Trophoblast cell (in vitro differentiated cells and primary cell): ENCODE results near the gene GPRC5B. TPM values are rescaled to one million over a fixed set of nuclear protein-coding genes. Genes with fewer than 3 reads are reported as not detected.

Experiments
- DNase-seq, 2 donors: peaks; one replicate each; pipeline ENCODE4 v3.0.0-alpha.2; 2016
- H2AFZ ChIP-seq: 2 replicates; pipeline ENCODE4 v1.6.1; 2013; ENCODE audit warnings: low read length, moderate library complexity, mild to moderate bottlenecking; ENCODE audit not compliant: insufficient read depth, poor library complexity
- H2AK5ac ChIP-seq: 2 replicates; pipeline ENCODE4 v1.6.1; 2013; ENCODE audit warnings: mild to moderate bottlenecking, low read length
- H2BK120ac ChIP-seq: 2 replicates; pipeline ENCODE4 v1.6.1; 2013; ENCODE audit warnings: low read length, mild to moderate bottlenecking, moderate library complexity; ENCODE audit not compliant: insufficient read depth, poor library complexity
- H2BK12ac ChIP-seq: 2 replicates; pipeline ENCODE4 v1.6.1; 2013; ENCODE audit warnings: mild to moderate bottlenecking, low read length, moderate library complexity
- H2BK5ac ChIP-seq: 2 replicates; pipeline ENCODE4 v1.6.1; 2013; ENCODE audit warnings: low read length, low read depth, moderate library complexity, mild to moderate bottlenecking; ENCODE audit not compliant: poor library complexity
- H3K14ac ChIP-seq: 2 replicates; pipeline ENCODE4 v1.6.1; 2013; ENCODE audit warnings: mild to moderate bottlenecking, low read length
- H3K18ac ChIP-seq: 2 replicates; pipeline ENCODE4 v1.6.1; 2013; ENCODE audit warnings: mild to moderate bottlenecking, low read length
- H3K23ac ChIP-seq: 2 replicates; pipeline ENCODE4 v1.6.1; 2013; ENCODE audit warnings: low read length
- H3K27ac ChIP-seq: 2 replicates; pipeline ENCODE4 v1.5.1; 2013; ENCODE audit warnings: low read depth, mild to moderate bottlenecking, inconsistent platforms, low read length, moderate library complexity
- H3K27me3 ChIP-seq: 2 replicates; pipeline ENCODE4 v1.6.1; 2013; ENCODE audit warnings: inconsistent platforms, mild to moderate bottlenecking, low read length, moderate library complexity; ENCODE audit not compliant: insufficient read depth
- H3K36me3 ChIP-seq, 2 experiments: 1 replicate in 1 of 2; 2 replicates in 1 of 2; pipeline ENCODE4 v1.6.1; 2013; ENCODE audit warnings: low read length in 2 of 2, mild to moderate bottlenecking in 2 of 2, moderate library complexity in 1 of 2; ENCODE audit not compliant: insufficient read depth in 2 of 2, control insufficient read depth in 1 of 2
- H3K4ac ChIP-seq: 2 replicates; pipeline ENCODE4 v1.6.1; 2013; ENCODE audit warnings: low read depth, mild to moderate bottlenecking, low read length, moderate library complexity
- H3K4me1 ChIP-seq, 2 experiments: 1 replicate in 1 of 2; 2 replicates in 1 of 2; pipeline ENCODE4 v1.6.1; 2013; ENCODE audit warnings: low read length in 2 of 2, mild to moderate bottlenecking in 2 of 2, moderate library complexity in 1 of 2; ENCODE audit not compliant: insufficient read depth in 2 of 2, control insufficient read depth in 1 of 2
- H3K4me2 ChIP-seq: 2 replicates; pipeline ENCODE4 v1.6.1; 2013; ENCODE audit warnings: inconsistent platforms, mild to moderate bottlenecking, low read length, moderate library complexity
- H3K4me3 ChIP-seq: 2 replicates; pipeline ENCODE4 v1.5.1; 2013; ENCODE audit warnings: mild to moderate bottlenecking, low read depth, low read length, inconsistent platforms
- H3K79me1 ChIP-seq: one replicate; pipeline ENCODE4 v1.6.1; 2013; ENCODE audit warnings: low read length
- H3K79me2 ChIP-seq: 2 replicates; pipeline ENCODE4 v1.6.1; 2013; ENCODE audit warnings: low read length, mild to moderate bottlenecking; ENCODE audit not compliant: control insufficient read depth, insufficient read depth, poor library complexity
- H3K9ac ChIP-seq: 2 replicates; pipeline ENCODE4 v1.6.1; 2013; ENCODE audit warnings: mild to moderate bottlenecking, low read length
- H3K9me3 ChIP-seq: 2 replicates; pipeline ENCODE4 v1.6.1; 2013; ENCODE audit warnings: low read depth, mild to moderate bottlenecking, control low read depth, inconsistent platforms, low read length; ENCODE audit not compliant: insufficient read depth
- H4K12ac ChIP-seq: 2 replicates; pipeline ENCODE4 v1.6.1; 2013; ENCODE audit warnings: low read depth, mild to moderate bottlenecking, low read length, moderate library complexity
- H4K8ac ChIP-seq: 2 replicates; pipeline ENCODE4 v1.6.1; 2013; ENCODE audit warnings: low read depth, mild to moderate bottlenecking, low read length, moderate library complexity
- H4K91ac ChIP-seq: one replicate; pipeline ENCODE4 v1.6.1; 2013; ENCODE audit warnings: low read depth, mild to moderate bottlenecking, low read length, moderate library complexity
- WGBS: extraction: QIAGEN DNeasy Blood & Tissue Kit; methylation state at CpG from one replicate; pipeline ENCODE4 v1.1.7; 2013; ENCODE audit warnings: missing lambda C conversion rate; ENCODE audit not compliant: insufficient read length, insufficient coverage; ENCODE audit errors: extremely low coverage; 5-methylcytosine and 5-hydroxymethylcytosine counted together
- polyA plus RNA-seq: library from polyadenylated mRNA; stranded (reverse); fragments of 200-250 nt; gene quantifications from 2 replicates; pipeline ENCODE4 v1.2.3, GENCODE V29; 2013

The GPRC5B gene, protein sequence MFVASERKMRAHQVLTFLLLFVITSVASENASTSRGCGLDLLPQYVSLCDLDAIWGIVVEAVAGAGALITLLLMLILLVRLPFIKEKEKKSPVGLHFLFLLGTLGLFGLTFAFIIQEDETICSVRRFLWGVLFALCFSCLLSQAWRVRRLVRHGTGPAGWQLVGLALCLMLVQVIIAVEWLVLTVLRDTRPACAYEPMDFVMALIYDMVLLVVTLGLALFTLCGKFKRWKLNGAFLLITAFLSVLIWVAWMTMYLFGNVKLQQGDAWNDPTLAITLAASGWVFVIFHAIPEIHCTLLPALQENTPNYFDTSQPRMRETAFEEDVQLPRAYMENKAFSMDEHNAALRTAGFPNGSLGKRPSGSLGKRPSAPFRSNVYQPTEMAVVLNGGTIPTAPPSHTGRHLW
- 42.9 and 43.4 TPM in 2 replicates for polyA plus RNA-seq

DNA sequence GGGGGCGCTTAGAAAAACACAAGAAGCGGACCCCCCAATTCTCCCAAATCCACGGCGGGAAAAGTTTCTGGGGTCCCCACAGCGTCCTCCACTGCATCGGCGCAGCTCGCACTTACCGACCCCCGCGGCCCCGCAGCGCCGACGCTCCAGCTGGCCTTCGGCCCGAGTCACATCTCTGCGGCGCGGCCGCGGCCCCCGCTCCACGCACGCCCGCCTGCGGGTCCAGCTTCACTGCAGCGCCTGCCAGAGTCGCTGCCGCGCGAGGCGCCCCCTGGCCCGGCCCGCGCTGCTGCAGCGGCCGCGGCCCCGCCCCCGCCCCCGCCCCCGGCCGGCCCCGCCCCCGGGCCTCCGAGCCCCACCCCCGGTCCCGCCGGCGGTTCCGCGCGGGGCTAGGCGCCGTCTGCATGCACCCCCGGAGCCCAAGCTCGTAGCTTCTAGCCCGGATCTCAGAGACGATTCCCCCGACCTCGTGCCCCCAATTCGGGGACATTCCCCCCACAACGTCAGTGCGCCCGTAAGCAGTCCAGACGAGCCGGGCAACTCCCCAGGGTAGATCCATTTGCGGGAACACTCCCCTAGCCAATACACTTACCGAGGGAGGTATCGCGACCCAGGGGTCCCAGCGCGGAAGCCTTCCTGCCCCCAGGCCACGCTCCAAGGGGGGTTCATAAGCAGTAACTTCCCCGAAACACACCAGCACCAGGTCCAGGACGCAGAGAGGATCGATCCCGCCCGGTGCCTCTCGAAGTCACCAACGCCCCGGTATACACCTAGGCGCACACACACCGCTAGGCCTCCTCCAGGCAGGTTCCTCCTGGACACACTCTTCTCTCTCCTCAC is at the start of gene GPRC5B:
GPRC5B (minus strand) TSS at position 238 of the 840 bp plus-strand sequence. CDS start 12,003 bp downstream, outside the sequence.
- no peaks in the 10 kb centered on the region for H3K27me3 ChIP-seq
- peak within 1 kb of the TSS; percentile 62 for H2BK120ac ChIP-seq
- peaks cover 4% of the 10 kb centered on the region for H3K79me2 ChIP-seq
- H4K8ac ChIP-seq: peak within 1 kb of the TSS; percentile 72
- peak within 1 kb of the TSS; percentile 82 for H3K9ac ChIP-seq
- H2BK12ac ChIP-seq: peak within 1 kb of the TSS; percentile 66
- H3K27ac ChIP-seq: no peak within 1 kb of the TSS
- peaks cover 5% of the 10 kb centered on the region for H3K9me3 ChIP-seq
- H2AK5ac ChIP-seq: no peak within 1 kb of the TSS
- H4K91ac ChIP-seq: peak within 1 kb of the TSS; percentile 61
- peaks cover 8% of the 10 kb centered on the region for H3K79me1 ChIP-seq
- H3K4me3 ChIP-seq: peak within 1 kb of the TSS; percentile 79
- peak within 1 kb of the TSS; percentile 51 for H2AFZ ChIP-seq
- peak; percentile 30 to 61 for DNase-seq
- H4K12ac ChIP-seq: no peak within 1 kb of the TSS
- peaks cover 1 to 3% of the 10 kb centered on the region in 2 experiments for H3K4me1 ChIP-seq
- peak within 1 kb of the TSS; percentile 95 for H3K4me2 ChIP-seq
- no peaks in the 10 kb centered on the region for H3K36me3 ChIP-seq
- H3K23ac ChIP-seq: no peak within 1 kb of the TSS
- H3K14ac ChIP-seq: peak within 1 kb of the TSS; percentile 64
- WGBS: no CpG with 5 or more reads among the region's 85 CpGs
- H3K18ac ChIP-seq: peak within 1 kb of the TSS; percentile 79
- peak within 1 kb of the TSS; percentile 27 for H2BK5ac ChIP-seq
- peak within 1 kb of the TSS; percentile 77 for H3K4ac ChIP-seq

DNA sequence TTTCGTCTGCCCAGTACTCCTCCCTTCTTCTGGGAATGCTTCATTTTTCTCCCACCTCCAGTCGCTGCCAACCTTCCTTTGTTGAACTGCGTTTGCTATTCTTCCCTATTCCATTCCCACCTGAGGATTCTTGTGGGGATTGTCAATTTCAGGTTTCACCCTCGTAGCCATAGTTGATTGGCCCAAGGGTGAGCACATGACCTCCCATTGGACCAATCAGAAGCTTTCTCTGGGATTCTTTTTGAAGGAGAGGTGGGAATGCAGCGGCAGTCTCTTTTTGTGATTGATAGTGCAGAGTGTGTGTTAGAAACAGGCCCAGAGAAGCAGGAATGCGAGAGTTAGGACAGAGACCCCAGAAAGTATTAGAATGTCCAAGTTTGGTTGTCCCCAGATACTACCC is 49.1 kb upstream of the GPRC5B start:
- H3K4me2 ChIP-seq: no peak overlapping the region
- H3K36me3 ChIP-seq: no peaks in the 10 kb centered on the region
- H3K14ac ChIP-seq: no peak overlapping the region
- H2BK120ac ChIP-seq: no peak overlapping the region
- H2BK5ac ChIP-seq: no peak overlapping the region
- H3K79me2 ChIP-seq: no peaks in the 10 kb centered on the region
- H2AFZ ChIP-seq: no peak overlapping the region
- no peak overlapping the region for H4K12ac ChIP-seq
- H3K4ac ChIP-seq: no peak overlapping the region
- no peaks in the 10 kb centered on the region for H3K9me3 ChIP-seq
- no peaks in the 10 kb centered on the region for H3K4me1 ChIP-seq
- no peaks in the 10 kb centered on the region for H3K79me1 ChIP-seq
- no peak overlapping the region for H4K91ac ChIP-seq
- H3K9ac ChIP-seq: no peak overlapping the region
- no peak overlapping the region for H3K4me3 ChIP-seq
- H3K27me3 ChIP-seq: no peaks in the 10 kb centered on the region
- no peak overlapping the region for H3K18ac ChIP-seq
- no peak overlapping the region for H2AK5ac ChIP-seq
- no peak overlapping the region for H3K23ac ChIP-seq
- WGBS: no CpG with 5 or more reads among the region's 6 CpGs
- H4K8ac ChIP-seq: no peak overlapping the region
- no peak for DNase-seq
- H2BK12ac ChIP-seq: no peak overlapping the region
- no peak overlapping the region for H3K27ac ChIP-seq

DNA sequence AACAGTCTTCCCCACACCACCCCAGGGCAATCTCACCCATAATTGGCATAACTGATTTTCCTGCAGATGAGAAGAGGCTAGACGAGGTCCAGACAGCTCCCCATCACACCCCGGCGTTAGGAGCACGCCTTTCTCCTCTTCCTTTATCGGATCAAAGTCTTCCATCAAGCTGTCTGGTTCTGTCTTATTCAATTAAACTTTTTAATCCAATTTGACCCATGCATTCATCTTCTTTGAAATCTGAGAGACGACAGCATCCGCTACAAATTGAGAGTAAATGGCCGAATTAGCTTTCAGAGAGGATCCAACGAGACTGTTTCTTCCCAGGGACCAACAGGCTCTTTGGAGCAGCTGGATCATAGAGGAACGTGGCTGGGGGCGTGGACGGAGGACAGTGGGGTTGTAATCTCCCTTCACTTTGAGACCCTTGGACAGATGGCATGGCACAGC is 44.4 kb upstream of the GPRC5B start:
- DNase-seq: no peak
- Histone ChIP-seq H4K12ac (no peak overlapping the region), H3K4ac (no peak overlapping the region), H3K9ac (no peak overlapping the region), H3K27ac (no peak overlapping the region), H3K9me3 (no peaks in the 10 kb centered on the region), H2AFZ (no peak overlapping the region), H3K4me2 (no peak overlapping the region), H3K4me1 (no peaks in the 10 kb centered on the region), H3K79me1 (no peaks in the 10 kb centered on the region), H3K23ac (no peak overlapping the region), H2BK5ac (no peak overlapping the region), H3K79me2 (no peaks in the 10 kb centered on the region), H4K8ac (no peak overlapping the region), H4K91ac (no peak overlapping the region), H3K14ac (no peak overlapping the region), H3K18ac (no peak overlapping the region), H3K36me3 (no peaks in the 10 kb centered on the region), H2BK12ac (no peak overlapping the region), H3K27me3 (no peaks in the 10 kb centered on the region), H2AK5ac (no peak overlapping the region), H3K4me3 (peak overlapping the region; percentile 18), H2BK120ac (no peak overlapping the region)
- no CpG with 5 or more reads among the region's 12 CpGs for WGBS

DNA sequence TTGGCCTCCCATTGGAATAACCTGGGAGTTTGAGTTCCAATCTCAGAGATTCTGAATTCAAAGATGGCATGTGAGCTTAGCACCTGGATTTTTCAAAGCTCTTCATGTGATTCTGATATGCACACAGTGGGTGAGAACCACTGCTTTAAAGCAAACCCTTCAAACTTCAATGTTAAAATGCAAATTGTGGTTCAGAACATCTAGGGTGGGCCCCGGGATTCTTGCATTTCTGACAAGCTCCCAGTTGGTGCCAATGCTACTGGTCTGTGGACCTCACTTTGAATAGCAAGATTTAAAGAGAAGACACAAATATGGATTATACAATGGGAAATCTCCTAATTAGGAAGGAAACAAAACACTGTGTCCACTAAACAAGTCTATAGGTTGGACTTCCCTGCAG is 43.8 kb upstream of the GPRC5B start:
- no peak overlapping the region for H4K91ac ChIP-seq
- H2AK5ac ChIP-seq: no peak overlapping the region

More for the DNA sequence above, 43.8 kb upstream of the GPRC5B start:
- Histone ChIP-seq H3K9ac (no peak overlapping the region), H2BK5ac (no peak overlapping the region), H3K36me3 (no peaks in the 10 kb centered on the region), H2AFZ (no peak overlapping the region), H2BK120ac (no peak overlapping the region), H3K4me3 (no peak overlapping the region), H4K8ac (no peak overlapping the region), H3K4ac (no peak overlapping the region), H4K12ac (no peak overlapping the region), H3K4me1 (no peaks in the 10 kb centered on the region), H2BK12ac (no peak overlapping the region), H3K14ac (no peak overlapping the region), H3K23ac (no peak overlapping the region), H3K27me3 (no peaks in the 10 kb centered on the region), H3K4me2 (no peak overlapping the region), H3K18ac (no peak overlapping the region), H3K79me1 (no peaks in the 10 kb centered on the region), H3K27ac (no peak overlapping the region), H3K79me2 (no peaks in the 10 kb centered on the region), H3K9me3 (no peaks in the 10 kb centered on the region)
- no CpG with 5 or more reads among the region's 1 CpG for WGBS
- DNase-seq: no peak
